Testis (tissue), 2 donors: ENCODE measurements around the gene PPM1J.

Experiments
- POLR2A ChIP-seq: fragments of 450-650 bp; IDR thresholded peaks from one replicate; pipeline ENCODE4 v1.6.1; 2017; ENCODE audit warnings: antibody characterized with exemption, mild to moderate bottlenecking, moderate library complexity
- TF ChIP-seq, protein P1 (sequence below), 3 experiments: fragments of 450-650 bp in 2 of 3; fragments of 200-600 bp in 1 of 3; sonication (generic) in 1 of 3; IDR thresholded peaks; one replicate each; pipeline ENCODE4 v1.5.1; 2016 to 2019; ENCODE audit warnings: antibody characterized with exemption in 3 of 3, mild to moderate bottlenecking in 2 of 3, moderate library complexity in 1 of 3

- TF ChIP-seq, protein P1, sequence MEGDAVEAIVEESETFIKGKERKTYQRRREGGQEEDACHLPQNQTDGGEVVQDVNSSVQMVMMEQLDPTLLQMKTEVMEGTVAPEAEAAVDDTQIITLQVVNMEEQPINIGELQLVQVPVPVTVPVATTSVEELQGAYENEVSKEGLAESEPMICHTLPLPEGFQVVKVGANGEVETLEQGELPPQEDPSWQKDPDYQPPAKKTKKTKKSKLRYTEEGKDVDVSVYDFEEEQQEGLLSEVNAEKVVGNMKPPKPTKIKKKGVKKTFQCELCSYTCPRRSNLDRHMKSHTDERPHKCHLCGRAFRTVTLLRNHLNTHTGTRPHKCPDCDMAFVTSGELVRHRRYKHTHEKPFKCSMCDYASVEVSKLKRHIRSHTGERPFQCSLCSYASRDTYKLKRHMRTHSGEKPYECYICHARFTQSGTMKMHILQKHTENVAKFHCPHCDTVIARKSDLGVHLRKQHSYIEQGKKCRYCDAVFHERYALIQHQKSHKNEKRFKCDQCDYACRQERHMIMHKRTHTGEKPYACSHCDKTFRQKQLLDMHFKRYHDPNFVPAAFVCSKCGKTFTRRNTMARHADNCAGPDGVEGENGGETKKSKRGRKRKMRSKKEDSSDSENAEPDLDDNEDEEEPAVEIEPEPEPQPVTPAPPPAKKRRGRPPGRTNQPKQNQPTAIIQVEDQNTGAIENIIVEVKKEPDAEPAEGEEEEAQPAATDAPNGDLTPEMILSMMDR (IDR thresholded peaks at IDR 0.05): no peak
- no peak for TF ChIP-seq POLR2A
Measured at GRCh38 chr1:112701227-112702066, 13.7 kb downstream of the PPM1J start.
